HUDEP-2 (cell line): Measurements from ENCODE around the gene BCL7A.
"Not testable (repeated sequence)": the region's sequence is repeated elsewhere in the genome, so short reads cannot be mapped to it uniquely, and the experiment has no call there.

Source experiments
- DNase-seq, 76 experiments: peaks; one replicate each; lab custom pipeline; 2025; ENCODE audit not compliant: unreplicated experiment in 76 of 76; lab: John Stamatoyannopoulos, UW

BCL7A gene

GRCh38 chr12:122088179-122088810, 66.6 kb downstream of the BCL7A start:
- no peak for DNase-seq

GRCh38 chr12:122089077-122089476, 67.4 kb downstream of the BCL7A start:
- DNase-seq, result peak in 7 of 76 experiments; percentile 5 to 35 (median 13)

DNA sequence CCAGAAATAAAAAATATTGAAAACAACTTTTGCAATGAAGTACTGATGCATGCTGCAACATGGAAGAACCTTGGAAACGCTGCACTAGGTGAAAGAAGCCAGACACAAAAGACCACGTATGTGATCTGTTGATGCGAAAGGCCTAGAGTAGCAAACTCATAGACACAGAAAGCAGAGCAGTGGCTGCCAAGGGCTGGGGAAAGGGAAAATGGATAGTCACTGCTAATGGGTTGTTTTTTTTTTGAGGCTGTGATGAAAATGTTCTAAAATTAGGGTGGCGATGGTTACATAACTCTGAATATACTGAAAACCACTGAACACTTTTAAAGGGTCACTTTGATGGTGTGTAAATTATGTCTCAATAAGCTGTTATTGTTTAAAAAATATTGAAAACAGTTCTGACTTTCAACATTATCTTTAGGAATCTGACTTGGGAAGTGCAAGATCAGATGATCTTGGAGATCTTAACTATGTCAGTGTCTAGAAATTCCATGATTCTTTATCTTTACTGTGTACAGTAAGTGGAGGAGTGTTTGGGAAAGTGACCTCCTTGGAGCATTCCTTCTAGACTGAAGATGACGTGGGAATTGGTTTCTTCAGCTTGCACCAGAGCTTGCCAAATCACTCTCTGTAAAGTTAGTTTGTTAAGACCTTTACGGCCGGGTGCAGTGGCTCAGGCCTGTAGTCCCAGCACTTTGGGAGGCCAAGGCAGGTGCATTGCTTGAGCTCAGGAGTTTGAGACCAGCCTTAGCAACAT, 69.3 kb downstream of the BCL7A start:
- DNase-seq, result no peak

- DNase-seq, result no peak
These were observed 71.6 kb downstream of the BCL7A start for GRCh38 chr12:122093098-122093883.

GRCh38 chr12:122094137-122094734, 72.6 kb downstream of the BCL7A start:
- DNase-seq, result no peak

GRCh38 chr12:122094735-122095631, 73.3 kb downstream of the BCL7A start:
- DNase-seq, result peak in 4 of 76 experiments; percentile 16 to 38 (median 24)

GRCh38 chr12:122096014-122096413, 74.3 kb downstream of the BCL7A start:
- no peak for DNase-seq

DNA sequence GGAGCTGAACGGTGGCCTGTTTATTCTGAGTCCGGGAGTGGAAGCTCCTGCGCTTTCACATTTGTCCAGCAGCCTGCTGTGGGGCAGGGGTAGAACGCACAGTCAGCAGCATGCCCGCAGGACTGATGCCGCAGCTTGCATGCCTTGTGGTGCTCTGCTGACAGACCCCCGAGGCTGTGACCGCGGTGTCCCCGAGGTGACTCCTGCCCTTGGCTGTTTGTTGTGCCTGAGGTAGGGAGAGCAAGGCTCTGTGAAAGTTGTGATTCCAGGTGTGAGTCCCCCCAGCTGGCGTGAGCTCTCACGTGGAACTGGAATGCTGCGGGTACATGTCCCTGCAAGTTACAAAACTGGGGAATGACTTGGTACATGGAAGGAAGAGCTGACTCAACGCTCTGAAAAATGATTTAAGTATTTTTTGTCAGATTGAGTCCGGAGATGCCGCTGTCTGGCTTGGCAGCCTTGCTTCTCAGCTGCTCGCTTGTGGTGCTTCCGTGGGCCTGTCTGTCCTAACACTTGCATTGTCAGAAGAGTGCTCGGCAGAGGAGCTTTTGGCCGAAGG, 75.0 kb downstream of the BCL7A start:
- DNase-seq, result peak in 1 of 76 experiments; percentile 16

GRCh38 chr12:122097584-122097926, 75.9 kb downstream of the BCL7A start:
- no peak for DNase-seq

GRCh38 chr12:122097927-122098756, 76.5 kb downstream of the BCL7A start:
- DNase-seq, result peak in 75 of 76 experiments; percentile 58 to 96 (median 88)

DNA sequence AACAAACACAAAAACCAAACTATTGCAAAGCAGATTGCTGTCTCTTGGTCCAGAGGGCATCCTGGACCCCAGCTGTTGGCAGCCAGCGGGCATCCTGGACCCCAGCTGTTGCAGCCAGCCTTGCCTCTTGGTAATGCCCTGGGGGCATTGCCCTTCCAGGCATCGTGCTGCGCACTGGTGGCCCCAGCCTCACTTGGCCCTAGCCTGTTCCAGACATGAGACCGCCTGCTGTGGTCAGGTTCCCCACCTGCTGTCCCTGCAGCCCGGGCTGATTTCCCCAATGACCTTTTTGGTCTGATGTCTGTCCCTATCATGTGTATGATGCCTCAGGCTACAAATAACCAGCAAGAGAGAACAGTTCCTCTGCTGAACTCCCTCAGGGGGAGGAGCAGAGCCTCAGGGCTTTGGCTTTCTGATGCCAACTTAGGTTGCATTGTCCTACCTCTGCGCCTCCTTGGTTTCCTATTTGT, 77.6 kb downstream of the BCL7A start:
- DNase-seq, result peak in 1 of 76 experiments; percentile 21

GRCh38 chr12:122099856-122100255, 78.2 kb downstream of the BCL7A start:
- DNase-seq, result no peak

GRCh38 chr12:122100568-122100967, 78.9 kb downstream of the BCL7A start:
- no peak for DNase-seq

- DNase-seq, result no peak
These were observed 80.6 kb downstream of the BCL7A start for GRCh38 chr12:122102331-122102730.

DNA sequence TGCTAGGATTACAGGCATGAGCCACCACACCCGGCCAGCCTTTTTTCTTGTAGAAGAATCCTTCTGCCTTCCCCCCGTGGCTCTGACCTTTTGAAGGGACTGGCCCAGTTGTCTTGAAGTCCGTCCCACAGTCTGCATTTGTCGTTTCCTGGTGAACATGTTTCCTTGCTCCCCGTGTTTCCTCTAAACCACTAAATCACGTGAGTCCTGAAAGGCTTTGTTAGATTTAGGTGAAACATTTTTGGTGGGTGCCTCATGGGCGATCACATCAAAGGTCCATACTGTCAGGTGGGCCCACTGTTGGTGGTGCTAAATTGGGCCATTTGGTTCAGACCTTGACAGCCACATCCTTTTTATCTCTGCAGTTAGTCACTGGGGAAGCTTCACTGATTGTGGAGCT, 83.2 kb downstream of the BCL7A start:
- no peak for DNase-seq

DNA sequence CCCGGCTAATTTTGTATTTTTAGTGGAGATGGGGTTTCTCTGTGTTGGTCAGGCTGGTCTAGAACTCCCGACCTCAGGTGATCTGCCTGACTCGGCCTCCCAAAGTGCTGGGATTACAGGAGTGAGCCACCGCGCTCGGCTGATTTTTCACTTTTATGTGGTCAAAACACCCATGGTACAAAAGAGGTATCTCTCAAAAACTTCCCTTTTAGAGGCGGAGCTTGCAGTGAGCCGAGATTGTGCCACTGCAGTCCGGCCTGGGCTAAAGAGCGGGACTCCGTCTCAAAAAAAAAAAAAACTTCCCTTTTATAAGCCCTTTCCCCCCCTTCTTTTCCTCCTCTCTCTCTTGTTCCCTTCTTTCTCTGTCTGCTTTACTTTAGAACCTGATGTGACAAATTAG, 83.8 kb downstream of the BCL7A start:
- not testable (repeated sequence) for DNase-seq

DNA sequence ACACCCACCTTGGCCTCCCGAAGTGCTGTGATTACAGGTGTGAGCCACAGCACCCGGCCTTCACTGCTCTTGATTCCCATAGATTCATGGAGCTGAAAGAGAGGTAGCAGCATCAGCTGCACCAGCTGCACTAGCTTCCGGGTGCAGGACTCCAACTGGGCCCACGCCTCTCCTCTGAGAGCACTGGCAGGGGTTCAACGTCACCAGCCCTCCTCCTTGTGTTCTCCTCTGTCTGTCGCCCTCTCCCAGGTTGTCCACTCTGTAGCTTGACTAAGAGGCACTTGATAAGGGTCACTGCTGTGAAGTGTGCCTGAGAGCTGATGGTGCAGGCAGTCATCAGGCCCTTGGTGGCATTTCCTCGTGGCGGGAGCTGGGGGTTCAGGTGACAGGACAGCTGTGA, 85.2 kb downstream of the BCL7A start:
- DNase-seq, result peak in 3 of 76 experiments; percentile 8 to 45 (median 33)

DNA sequence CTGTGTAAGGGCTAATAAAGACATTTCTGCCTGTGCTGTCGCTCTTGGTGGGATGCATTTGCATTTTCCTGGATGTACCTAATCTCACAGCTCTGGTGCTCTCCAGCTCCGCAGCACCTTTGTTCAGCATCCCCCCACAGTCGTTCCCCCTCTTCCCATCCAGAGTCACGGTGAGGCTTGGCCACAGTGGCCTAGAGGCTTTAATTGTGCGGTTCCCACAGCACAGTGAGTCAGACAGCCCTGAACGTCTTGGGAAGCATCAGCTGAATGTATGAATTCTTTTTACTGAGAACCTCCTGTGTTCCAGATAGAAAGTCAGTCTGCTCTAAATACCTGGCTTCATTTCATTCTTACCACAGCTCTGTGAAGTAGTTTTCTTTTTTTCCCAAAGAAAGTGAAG, 85.6 kb downstream of the BCL7A start:
- no peak for DNase-seq
